ENCODE data around the gene ZFHX3.
"Not testable (repeated sequence)": the region's sequence is repeated elsewhere in the genome, so short reads cannot be mapped to it uniquely, and the experiment has no call there.

Gene ZFHX3

GRCh38 chr16:73047536-73048291, at the start of gene ZFHX3:
Gene ZFHX3 (minus strand): TSS chr16:73048128. CDS start chr16:72960145, 87,983 bp downstream.
- peak in 32 of 56 donors; percentile 24 to 72 (median 44) for DNase-seq

- no peak for DNase-seq
Measured at GRCh38 chr16:73096510-73096909, 48.6 kb upstream of the ZFHX3 start.

GRCh38 chr16:73095885-73096421, 48.0 kb upstream of the ZFHX3 start:
- peak in 1 of 56 donors; percentile 4 for DNase-seq

GRCh38 chr16:73095142-73095820, 47.4 kb upstream of the ZFHX3 start:
- DNase-seq, result no peak

- DNase-seq, result no peak
Measured at GRCh38 chr16:73094371-73094770, 46.4 kb upstream of the ZFHX3 start.

GRCh38 chr16:73093146-73094144, 45.5 kb upstream of the ZFHX3 start:
- DNase-seq, result no peak

GRCh38 chr16:73092236-73092781, 44.4 kb upstream of the ZFHX3 start:
- peak in 34 of 56 donors; percentile 1 to 62 (median 26) for DNase-seq

- DNase-seq, result no peak
Measured at GRCh38 chr16:73091174-73091573, 43.2 kb upstream of the ZFHX3 start.

GRCh38 chr16:73089420-73089819, 41.5 kb upstream of the ZFHX3 start:
- no peak for DNase-seq

GRCh38 chr16:73086108-73086507, 38.2 kb upstream of the ZFHX3 start:
- peak in 2 of 56 donors; percentile 7 to 30 for DNase-seq

GRCh38 chr16:73083271-73083670, 35.3 kb upstream of the ZFHX3 start:
- DNase-seq, result no peak

- not testable (repeated sequence) for DNase-seq
Measured at GRCh38 chr16:73082634-73083051, 34.7 kb upstream of the ZFHX3 start.

GRCh38 chr16:73080931-73081330, 33.0 kb upstream of the ZFHX3 start:
- no peak for DNase-seq

GRCh38 chr16:73076324-73076810, 28.4 kb upstream of the ZFHX3 start:
- no peak for DNase-seq

- DNase-seq, result no peak
Measured at GRCh38 chr16:73074382-73074781, 26.5 kb upstream of the ZFHX3 start.

- not testable (repeated sequence) for DNase-seq
Measured at GRCh38 chr16:73072051-73072450, 24.1 kb upstream of the ZFHX3 start.

- DNase-seq, result peak in 9 of 56 donors; percentile 11 to 38 (median 27)
Measured at GRCh38 chr16:73071131-73071940, 23.4 kb upstream of the ZFHX3 start.

- no peak for DNase-seq
Measured at GRCh38 chr16:73069581-73070262, 21.8 kb upstream of the ZFHX3 start.
